Measurements from ENCODE around the gene CEBPA. TPM values are rescaled to one million over a fixed set of nuclear protein-coding genes. Genes with fewer than 3 reads are reported as not detected.

CEBPA gene
- total and polyA plus RNA-seq, 3 donors from 2014 or later: 3.5 to 5.0 (median 4.7) TPM

Other genes with a start within 250 kb of the CEBPA start
- 1 to 10 TPM; 3.5 to 8.1 TPM for gene RHPN2, start 237.6 kb downstream of the CEBPA start, total RNA-seq
- 4.0 TPM for gene RHPN2, start 237.6 kb downstream of the CEBPA start, polyA plus RNA-seq (ENCODE audit: insufficient read depth, low read depth, low replicate concordance)
- gene GPATCH1, start 221.4 kb downstream of the CEBPA start, total RNA-seq: 10 to 100 TPM; 13.1 to 14.2 TPM
- gene GPATCH1, start 221.4 kb downstream of the CEBPA start, polyA plus RNA-seq (ENCODE audit: insufficient read depth, low read depth, low replicate concordance): 12.0 TPM
- gene WDR88, start 170.4 kb downstream of the CEBPA start, total RNA-seq: 1 to 10 TPM; 5.0 to 8.9 TPM
- 15.3 TPM for gene WDR88, start 170.4 kb downstream of the CEBPA start, polyA plus RNA-seq (ENCODE audit: insufficient read depth, low read depth, low replicate concordance)
- gene LRP3, start 108.2 kb downstream of the CEBPA start, total RNA-seq: 10 to 100 TPM; 29.3 to 50.9 TPM
- gene LRP3, start 108.2 kb downstream of the CEBPA start, polyA plus RNA-seq (ENCODE audit: insufficient read depth, low read depth, low replicate concordance): 21.8 TPM
- 1 to 10 TPM; 3.0 to 5.8 TPM for gene SLC7A10, start 76.7 kb downstream of the CEBPA start, total RNA-seq
- 2.1 TPM for gene SLC7A10, start 76.7 kb downstream of the CEBPA start, polyA plus RNA-seq (ENCODE audit: insufficient read depth, low read depth, low replicate concordance)
- gene CEBPG, start 71.2 kb upstream of the CEBPA start, total RNA-seq: 10 to 100 TPM; 20.8 to 20.9 TPM
- 24.3 TPM for gene CEBPG, start 71.2 kb upstream of the CEBPA start, polyA plus RNA-seq (ENCODE audit: insufficient read depth, low read depth, low replicate concordance)
- 10 to 100 TPM; 58.0 to 87.9 TPM for gene PEPD, start 219.3 kb upstream of the CEBPA start, total RNA-seq
- 51.1 TPM for gene PEPD, start 219.3 kb upstream of the CEBPA start, polyA plus RNA-seq (ENCODE audit: insufficient read depth, low read depth, low replicate concordance)